Endometrial microvascular endothelial cells (primary cell): ENCODE measurements around the gene FAT1. TPM values are rescaled to one million over a fixed set of nuclear protein-coding genes. Genes with fewer than 3 reads are reported as not detected.
"Not testable (repeated sequence)": the region's sequence is repeated elsewhere in the genome, so short reads cannot be mapped to it uniquely, and the experiment has no call there.

Source experiments
- in situ Hi-C: cut with HindIII; loops from 2 replicates; pipeline ENCODE4 v1.10.0; 2017; ENCODE audit warnings: low sequenced_read_pairs, low pct_unique_long_range_greater_than_20kb; ENCODE audit errors: inconsistent ontology term
- total RNA-seq: library from RNA; depleted of rRNA; stranded (reverse); fragments of >200 nt; gene quantifications from one replicate; pipeline ENCODE4 v1.2.3, GENCODE V29; 2015; ENCODE audit errors: inconsistent ontology term

Gene FAT1
- total RNA-seq, 1 donor from 2014 or later, result 5.7 TPM

- in situ Hi-C loops, result no loop called here
Measured at GRCh38 chr4:186680641-186681040, 43.0 kb downstream of the FAT1 start.

- in situ Hi-C loops, result no loop called here
Measured at GRCh38 chr4:186676531-186677161, 47.0 kb downstream of the FAT1 start.

- in situ Hi-C loops, result no loop called here
Measured at GRCh38 chr4:186669735-186670134, 53.9 kb downstream of the FAT1 start.

GRCh38 chr4:186669159-186669731 lies 54.4 kb downstream of the FAT1 start:
- in situ Hi-C loops, result no loop called here

DNA sequence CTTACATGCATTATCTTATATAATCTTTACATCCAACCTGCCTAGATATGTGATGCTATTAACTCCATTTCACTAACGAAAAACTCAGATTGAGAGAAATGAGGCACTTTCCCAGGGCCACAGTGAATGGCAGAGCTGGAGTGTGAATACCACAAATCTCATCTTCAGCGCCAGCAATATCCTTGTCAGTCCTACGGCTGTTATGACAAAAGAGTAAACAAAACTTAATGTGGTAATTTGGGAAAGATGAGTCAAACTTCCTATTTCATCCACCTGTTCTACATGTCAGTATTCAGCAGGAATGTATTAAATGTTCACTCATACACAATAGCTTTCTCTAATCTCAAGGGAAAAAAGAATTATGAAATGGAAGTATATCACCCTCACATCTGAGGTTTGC lies 56.9 kb downstream of the FAT1 start:
- in situ Hi-C loops, result no loop called here

GRCh38 chr4:186666252-186666651 lies 57.4 kb downstream of the FAT1 start:
- in situ Hi-C loops, result no loop called here

DNA sequence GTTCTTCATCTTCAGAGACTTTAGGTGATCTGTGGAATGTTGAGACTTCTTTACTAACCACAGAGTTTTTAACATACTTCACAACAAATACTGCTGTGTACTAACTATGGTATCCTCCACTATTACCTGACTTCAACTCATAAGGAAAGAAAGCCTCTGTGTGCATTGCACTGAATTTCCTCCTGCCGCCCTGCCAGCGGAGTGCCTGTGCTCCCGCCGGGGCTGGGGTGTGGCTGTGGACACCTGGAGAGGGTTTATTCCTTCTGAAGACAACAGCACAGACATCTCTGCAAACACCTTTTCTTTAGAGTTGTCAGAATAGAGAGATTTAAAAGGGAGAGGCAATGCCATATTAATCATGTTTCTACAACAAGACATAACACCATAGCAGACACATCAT lies 63.3 kb downstream of the FAT1 start:
- in situ Hi-C loops, result no loop called here

DNA sequence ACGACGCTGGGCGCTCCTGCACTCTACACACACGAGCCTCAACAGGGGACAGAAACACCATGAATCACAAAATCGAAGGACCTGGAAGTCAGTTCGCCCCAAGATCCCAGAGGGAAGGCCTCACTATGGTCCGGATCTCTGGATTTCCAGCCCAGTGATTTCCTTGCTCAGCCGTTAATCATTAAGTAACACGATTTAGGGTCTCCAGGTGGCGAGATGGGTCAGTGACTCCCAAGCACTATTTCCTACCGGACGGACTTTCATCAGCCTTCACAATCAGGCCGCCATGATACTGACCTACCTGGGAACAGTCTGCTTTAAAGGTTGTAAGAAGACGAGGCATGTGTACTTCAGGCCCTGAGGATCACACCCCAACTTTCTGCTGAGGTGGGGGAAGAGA lies 63.7 kb downstream of the FAT1 start:
- in situ Hi-C loops, result no loop called here

DNA sequence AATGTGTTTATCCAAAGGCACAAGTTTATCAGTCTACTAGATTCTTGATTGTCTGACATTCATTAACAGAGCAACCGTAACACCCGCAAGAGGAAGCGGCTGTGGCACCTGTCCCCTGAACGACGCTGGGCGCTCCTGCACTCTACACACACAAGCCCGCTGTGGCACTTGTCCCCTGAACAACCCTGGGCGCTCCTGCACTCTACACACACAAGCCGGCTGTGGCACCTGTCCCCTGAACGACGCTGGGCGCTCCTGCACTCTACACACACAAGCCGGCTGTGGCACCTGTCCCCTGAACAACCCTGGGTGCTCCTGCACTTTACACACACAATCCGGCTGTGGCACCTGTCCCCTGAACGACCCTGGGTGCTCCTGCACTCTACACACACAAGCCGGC lies 64.2 kb downstream of the FAT1 start:
- in situ Hi-C loops, result not testable (repeated sequence)

DNA sequence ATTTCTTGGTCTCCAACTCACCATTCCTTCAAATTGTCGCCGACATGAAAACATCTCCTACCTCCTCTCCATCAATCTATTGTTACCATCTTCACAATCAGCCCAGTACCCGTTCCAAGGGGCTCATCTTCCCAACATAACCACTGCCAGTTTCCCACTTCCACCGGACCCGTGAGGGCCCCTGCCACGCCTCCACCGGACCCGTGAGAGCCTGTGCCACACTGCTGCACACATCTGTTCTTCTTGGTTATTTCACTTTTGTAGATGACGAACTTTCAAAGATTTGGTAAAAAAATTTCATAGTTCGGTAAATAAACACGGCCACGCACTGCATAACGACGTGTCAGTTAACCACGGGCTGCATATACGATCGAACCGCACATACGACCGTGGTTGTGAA lies 65.0 kb downstream of the FAT1 start:
- in situ Hi-C loops, result no loop called here

DNA sequence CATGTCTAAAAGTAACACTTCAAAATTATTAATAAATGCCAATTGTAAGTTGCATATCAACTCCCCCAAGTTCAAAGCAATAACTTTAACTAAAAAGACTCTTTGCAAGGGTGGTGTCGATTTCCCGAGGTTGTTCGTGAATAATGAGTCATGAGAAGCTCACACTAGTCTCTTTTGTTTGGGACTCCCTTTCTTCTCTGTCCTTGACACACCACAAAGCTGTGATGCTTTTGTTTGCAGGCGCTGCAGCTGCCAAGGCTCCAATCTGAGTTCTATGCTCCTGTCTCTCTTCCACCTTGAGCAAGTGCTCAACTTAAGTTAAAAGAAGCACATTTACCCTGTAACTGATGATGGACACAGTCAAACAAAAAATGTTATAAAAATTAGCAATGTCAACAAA lies 65.9 kb downstream of the FAT1 start:
- in situ Hi-C loops, result no loop called here

GRCh38 chr4:186653969-186654368 lies 69.7 kb downstream of the FAT1 start:
- in situ Hi-C loops, result no loop called here

GRCh38 chr4:186651624-186652023 lies 72.0 kb downstream of the FAT1 start:
- in situ Hi-C loops, result no loop called here

DNA sequence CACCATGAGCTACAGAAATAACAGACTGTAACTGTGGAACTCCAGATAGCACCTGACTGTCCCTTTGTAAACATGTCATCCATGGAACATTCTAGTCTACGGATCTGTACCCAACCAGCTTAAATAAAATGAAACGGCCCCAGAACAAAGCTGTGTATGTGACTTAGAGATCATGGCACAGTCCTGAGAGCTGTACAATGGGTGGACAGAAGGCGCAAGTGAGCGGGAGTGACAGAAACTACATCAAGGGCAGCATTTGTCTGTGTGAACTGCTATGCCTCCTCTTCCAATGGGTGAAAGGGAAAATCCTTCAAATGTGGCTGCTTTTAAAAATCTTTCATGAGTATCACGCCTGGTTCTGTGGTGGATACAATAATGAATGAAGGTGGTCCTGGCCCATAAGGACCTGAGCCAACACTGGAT lies 72.5 kb downstream of the FAT1 start:
- in situ Hi-C loops, result no loop called here

DNA sequence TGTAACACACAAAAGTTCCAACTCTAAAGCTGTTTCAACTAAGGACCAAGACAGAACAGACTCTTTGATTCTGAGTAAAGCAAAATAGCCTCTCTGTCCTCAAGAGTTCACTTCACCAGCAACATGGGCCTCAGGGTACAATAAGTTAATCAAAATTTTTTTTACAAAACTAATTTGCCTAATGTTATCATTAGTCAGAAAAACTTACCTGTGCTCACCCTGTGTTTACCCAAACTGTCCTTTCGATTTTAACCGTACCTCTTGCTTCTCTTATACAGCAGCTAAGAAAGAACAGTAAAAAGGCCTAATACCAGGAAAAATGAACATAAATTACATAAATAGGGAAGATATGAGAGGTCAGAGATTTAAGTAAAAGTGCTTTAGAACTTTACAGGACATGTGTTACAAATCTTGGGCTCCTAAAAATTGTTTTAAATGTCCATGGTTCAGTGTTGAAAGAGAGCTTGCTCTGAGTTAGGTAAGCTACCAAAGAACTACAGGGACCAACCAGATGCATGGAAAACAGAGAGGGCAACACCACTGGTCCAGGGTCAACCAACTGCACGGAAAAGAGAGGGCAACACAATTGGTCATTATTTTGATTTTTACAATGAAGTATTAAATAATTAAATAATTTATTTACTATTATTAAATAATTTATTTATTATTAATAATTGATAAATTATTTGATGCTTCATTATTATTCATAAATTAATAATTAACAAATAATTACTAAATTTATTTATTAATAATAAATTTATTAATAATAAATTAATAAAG lies 73.1 kb downstream of the FAT1 start:
- in situ Hi-C loops, result no loop called here

DNA sequence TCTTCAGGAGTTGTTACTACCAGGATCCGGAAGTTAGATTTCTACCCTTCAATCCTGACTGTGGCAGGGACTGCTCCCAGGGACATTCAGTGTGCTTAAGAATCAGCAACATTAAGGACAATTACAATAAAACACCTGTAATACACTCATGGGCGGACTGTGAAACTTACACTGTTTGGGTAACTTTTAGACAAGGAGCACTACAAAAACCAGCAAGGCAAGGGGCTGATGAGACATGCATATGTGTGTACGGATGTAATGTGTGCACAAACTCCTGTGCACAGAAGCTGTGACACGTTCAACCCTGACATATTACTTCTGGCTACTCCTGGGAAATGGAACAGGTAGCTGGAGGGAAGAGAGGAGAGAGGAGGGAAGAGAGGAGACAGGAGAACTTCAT lies 75.8 kb downstream of the FAT1 start:
- in situ Hi-C loops, result no loop called here

DNA sequence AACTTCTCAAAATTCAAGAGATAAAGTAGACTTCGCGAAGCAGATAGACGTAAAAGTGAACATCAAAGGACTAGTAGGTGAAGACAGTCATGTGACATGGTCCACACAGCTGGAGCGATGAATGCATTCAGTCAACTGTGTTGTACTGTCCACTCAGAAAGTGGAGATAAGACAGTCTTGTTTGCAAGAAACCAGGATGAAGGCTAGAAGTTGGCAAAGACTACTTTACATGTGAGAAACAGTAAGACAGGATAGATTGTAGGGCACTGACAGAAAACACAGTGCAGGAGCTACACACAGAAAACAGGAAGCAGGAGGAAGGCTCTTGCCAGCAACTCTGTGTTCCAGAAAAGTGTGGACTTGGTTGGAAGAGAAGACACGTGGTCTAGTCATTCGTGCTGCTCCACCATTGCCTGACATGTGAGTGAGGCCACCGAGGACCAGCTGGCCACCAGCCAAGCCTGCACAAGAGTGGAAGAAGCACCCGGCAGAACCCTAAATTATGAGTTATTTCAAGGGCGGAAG lies 78.9 kb downstream of the FAT1 start:
- in situ Hi-C loops, result no loop called here

DNA sequence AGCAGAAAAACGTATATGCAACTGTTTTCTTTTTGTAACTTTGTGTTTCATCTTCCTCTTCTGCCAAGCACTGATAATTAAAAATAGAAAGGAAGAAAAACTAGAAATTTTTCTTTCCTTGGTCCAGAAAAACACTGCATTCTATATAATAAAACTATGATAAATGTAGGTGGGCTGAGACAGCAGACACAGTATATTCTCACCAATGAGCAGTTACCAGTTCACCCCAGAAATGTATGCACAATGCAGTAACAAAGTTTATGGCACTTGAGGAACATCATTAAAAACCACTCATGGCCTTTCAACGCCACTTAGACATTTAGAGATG lies 79.4 kb downstream of the FAT1 start:
- in situ Hi-C loops, result no loop called here

GRCh38 chr4:186643501-186644310 lies 80.0 kb downstream of the FAT1 start:
- in situ Hi-C loops, result no loop called here
